HG02884 (cell line): Measurements from ENCODE around the gene SLC24A4.
"Not testable (repeated sequence)": the region's sequence is repeated elsewhere in the genome, so short reads cannot be mapped to it uniquely, and the experiment has no call there.

Source experiments
- ATAC-seq: cut with Tn5 transposase; IDR thresholded peaks from one replicate; pipeline ENCODE4 v1.9.1; 2021; ENCODE audit warnings: mild to moderate bottlenecking, moderate library complexity; ENCODE audit not compliant: unreplicated experiment

SLC24A4 gene

GRCh38 chr14:92515546-92516343, 192.8 kb downstream of the SLC24A4 start:
- ATAC-seq: no peak

- no peak for ATAC-seq
These were observed 193.5 kb downstream of the SLC24A4 start for GRCh38 chr14:92516344-92516965.

GRCh38 chr14:92516966-92517506, 194.1 kb downstream of the SLC24A4 start:
- ATAC-seq: no peak

DNA sequence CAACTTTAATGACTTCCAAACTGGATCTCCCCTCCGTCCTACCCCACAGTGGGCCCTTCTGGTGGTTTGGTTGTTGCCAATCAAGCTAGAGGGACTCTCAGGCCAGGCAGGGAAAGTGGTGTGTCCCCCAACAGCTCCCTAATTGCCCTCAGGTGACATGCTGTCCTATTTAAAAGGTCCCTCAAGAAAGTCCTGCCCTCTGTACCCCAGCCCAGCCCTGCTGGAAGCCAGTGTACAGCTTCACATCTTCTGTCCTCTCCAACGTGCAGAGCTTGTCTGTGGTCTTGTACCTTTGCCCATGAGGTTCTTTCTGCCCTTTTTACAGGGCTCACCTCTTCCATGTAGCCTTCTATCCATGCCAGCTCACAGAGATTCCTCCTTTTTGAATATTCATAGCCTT, 194.8 kb downstream of the SLC24A4 start:
- no peak for ATAC-seq

DNA sequence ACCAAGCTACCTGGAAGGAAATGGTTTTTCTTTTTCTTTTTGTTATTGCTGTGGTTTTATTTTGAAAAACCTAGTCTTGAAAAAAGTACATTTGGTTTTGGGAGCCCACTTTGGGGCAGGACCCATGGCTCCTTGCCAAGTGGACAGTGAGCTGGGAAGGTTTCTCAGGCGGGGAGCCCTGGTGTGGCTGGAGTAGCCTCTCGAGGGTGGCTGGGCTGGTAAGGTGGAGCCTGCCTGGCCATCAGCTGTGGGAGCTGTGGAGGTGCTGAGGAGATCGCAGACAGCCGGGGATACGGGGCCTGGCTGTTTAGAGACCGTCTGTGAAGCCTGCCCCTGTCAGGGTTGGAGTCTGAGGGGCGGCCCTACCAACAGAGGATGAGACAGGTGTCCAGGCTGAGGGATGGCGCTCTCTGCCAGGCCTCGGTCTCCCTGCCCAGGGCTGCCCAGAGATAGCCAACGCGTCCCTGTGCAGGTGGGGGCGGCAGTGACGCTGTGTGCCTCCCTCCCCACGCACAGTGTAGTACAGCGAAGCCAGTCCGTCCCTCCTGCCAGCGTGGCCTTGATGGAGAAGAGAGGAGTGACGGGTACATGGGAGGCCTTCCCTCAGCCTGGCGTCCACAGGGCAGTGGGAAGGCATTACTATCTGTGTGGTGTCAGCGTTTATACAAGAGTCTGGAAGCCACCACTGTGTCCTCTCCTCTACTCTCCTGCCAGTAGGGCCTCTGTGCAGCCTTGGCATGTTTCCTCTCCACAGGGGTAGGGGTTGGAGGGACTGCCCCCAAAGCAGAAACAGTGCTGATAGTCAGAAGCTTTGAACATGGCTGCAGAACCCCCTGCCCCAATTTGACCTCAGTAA, 196.5 kb downstream of the SLC24A4 start:
- ATAC-seq: no peak

GRCh38 chr14:92520102-92521057, 197.4 kb downstream of the SLC24A4 start:
- no peak for ATAC-seq

GRCh38 chr14:92521058-92521415, 198.1 kb downstream of the SLC24A4 start:
- ATAC-seq: no peak

DNA sequence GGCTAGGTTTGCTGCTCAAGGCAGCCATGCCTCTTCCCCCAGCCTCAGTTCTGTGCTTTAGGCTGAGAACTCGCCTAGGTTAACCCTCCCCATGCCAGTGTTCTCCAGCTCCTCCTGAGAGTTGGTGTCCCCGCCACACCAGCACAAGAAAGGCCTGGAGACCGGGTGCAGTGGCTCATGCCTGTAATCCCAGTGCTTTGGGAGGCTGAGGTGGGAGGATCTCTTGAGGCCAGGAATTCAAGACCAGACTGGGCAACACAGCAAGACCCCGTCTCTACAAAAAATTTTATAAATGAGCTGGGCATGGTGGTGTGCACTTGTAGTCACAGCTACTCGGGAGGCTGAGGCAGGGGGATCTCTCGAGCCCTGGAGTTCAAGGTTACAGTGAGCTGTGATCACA, 200.8 kb downstream of the SLC24A4 start:
- no peak for ATAC-seq

DNA sequence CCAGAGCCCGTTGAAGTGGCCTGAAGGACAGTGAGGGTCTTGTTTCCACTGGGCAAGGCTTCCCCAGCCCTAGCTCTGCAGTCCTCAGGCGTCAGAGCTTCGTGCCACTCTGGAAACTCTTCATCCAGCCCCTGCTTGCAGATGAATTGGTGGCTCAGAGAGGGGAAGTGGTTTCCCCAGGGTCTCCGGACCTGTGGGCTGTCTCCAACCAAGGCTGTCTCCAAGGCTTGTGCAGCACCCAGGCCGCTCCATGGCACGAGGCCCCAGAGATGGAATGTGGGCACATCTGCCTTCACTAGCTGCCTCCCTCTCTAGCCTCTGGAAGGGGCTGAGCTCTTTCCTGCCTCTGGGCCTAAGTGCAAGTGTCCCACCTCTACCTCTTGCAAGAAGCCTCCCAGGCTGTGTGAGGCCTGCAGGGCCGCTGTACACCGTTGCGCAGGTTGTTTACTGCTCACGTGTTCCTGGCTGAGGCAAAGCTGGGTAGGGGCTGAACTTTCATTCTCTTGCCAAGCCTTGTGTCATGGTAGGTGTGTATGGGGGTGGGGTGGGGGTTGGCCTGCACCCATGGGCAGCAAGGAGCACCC, 201.7 kb downstream of the SLC24A4 start:
- ATAC-seq: no peak

GRCh38 chr14:92525322-92526095, 202.5 kb downstream of the SLC24A4 start:
- no peak for ATAC-seq

- ATAC-seq: no peak
These were observed 204.8 kb downstream of the SLC24A4 start for GRCh38 chr14:92527721-92528120.

GRCh38 chr14:92528486-92529100, 205.6 kb downstream of the SLC24A4 start:
- no peak for ATAC-seq

DNA sequence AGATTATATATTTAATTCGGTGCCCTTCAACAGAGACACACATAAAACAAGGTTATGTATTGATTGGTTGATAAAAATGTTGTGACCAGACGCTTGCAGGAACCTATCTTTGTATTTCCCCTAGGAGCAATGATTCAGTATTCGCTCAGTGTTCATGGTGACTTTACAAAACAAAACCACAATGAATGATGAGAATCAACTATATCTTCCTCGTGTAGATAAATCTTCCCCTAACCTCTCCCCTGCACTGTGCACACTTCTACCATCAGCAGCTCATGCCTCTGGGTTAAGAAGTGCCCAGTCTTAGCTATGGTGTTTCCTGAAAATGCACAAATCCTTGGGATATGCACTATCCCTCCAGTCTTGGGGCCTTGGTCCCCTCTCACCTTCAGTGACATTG, 206.9 kb downstream of the SLC24A4 start:
- ATAC-seq: no peak

- ATAC-seq: no peak
These were observed 208.3 kb downstream of the SLC24A4 start for GRCh38 chr14:92531106-92531873.

DNA sequence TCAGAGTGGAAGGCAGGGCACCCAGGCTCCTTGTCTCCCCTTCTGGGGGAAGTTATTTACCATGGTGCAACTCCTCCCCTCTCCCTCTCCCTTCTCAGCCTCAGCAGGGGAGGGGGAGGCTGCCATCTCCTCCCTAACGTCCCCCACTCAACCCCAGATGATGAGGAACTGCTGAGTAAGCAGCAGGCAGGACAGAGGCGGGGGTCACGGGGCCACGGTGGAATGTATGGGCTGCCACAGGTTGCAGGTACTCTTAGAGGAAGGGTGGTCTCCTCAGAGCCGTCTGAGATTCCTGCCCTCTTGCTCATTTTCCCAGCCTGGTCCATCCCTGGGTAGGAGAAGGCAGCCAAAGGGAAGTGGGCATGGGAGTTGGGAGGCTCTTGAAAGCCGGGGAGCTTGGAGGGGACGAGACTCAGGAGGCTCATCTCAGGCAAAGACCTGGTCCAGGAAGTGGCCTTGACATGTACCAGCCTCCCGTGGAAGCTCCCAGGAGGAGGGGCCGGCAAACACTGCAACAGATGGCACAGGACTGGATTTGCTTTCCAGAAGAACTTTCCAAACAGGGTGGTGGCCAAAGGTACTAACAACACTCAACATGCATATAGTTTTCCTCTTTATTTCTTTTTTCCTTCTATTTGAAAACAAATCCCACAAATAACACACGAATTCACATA, 209.7 kb downstream of the SLC24A4 start:
- ATAC-seq: no peak

GRCh38 chr14:92534932-92535643, 212.1 kb downstream of the SLC24A4 start:
- ATAC-seq: no peak

DNA sequence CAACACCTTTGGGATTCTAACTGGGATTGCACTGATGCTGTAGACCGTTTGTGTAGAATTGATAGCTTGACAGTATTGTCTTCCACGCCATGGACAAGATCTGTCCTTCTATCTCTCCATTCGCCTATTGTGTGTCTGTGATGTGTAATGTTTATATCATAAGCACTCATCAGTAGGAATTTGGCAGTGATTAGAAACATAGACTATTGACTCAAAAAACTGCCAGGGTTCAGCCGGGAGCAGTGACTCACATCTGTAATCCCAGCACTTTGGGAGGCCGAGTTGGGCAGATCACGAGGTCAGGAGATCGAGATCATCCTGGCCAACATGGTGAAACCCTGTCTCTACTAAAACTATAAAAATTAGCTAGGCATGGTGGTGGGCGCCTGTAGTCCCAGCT, 213.3 kb downstream of the SLC24A4 start:
- not testable (repeated sequence) for ATAC-seq
